ENCODE data around the gene SLC13A2.
A peak's percentile ranks its signal among the peaks of the same experiment; 100 is the strongest.
"Not testable (repeated sequence)": the region's sequence is repeated elsewhere in the genome, so short reads cannot be mapped to it uniquely, and the experiment has no call there.

Gene SLC13A2

DNA sequence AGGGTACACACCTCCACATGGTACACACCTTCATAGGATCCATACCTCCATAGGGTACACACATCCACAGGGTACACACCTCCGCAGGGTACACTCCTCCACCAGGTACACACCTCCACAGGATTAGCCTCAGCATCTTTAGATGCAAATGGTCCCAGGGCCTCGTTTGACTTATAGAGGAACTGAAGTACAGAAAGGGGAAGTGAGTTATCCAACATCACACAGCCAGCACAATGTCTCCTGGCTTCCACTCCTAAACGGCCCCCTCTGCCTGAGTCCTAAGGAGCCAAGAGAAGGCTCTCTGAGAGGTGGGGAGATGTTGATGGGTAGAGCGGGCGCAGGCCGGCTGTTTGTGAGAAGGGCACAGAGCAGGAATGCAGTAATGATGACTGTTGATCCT lies 44.7 kb downstream of the SLC13A2 start:
- no peak for DNase-seq

DNA sequence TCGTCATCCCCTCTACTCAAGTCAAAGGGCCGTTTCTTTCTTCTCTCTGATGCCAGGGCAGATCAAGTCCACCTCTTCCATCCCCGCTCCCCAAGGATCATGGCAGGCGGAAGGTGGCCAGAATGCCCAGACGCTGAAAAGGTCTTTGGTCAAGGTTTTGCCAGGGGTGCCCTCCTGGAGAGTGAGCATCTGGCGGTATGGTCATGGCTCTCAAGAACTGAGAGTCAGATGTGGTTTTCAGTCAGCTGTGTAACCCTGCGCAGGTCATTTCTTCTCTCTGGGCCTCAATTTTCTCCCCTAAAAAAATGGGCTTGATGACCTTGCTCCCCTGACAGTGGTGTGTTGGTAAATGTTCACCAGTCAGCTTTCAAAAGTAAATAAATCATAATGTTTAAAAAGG lies 45.1 kb downstream of the SLC13A2 start:
- DNase-seq: no peak

DNA sequence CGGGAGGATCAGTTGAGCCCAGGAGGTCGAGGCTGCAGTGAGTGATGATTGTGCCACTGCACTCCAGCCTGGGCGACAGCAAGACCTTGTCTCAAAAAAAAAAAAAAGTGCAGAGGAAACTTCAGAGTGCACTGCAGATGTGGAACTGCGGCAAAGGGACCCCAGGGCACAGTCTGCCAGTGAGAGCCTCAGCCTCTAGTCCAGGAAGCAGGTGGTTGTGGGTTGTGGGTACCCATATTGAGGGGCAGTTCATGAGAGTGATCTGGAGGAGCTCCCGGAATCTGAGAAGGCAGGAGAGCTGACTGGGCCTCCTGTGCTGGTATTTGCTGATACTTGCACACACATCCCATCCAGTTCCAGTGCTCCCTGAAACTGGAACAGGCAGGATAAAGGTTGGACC lies 45.8 kb downstream of the SLC13A2 start:
- DNase-seq: no peak

DNA sequence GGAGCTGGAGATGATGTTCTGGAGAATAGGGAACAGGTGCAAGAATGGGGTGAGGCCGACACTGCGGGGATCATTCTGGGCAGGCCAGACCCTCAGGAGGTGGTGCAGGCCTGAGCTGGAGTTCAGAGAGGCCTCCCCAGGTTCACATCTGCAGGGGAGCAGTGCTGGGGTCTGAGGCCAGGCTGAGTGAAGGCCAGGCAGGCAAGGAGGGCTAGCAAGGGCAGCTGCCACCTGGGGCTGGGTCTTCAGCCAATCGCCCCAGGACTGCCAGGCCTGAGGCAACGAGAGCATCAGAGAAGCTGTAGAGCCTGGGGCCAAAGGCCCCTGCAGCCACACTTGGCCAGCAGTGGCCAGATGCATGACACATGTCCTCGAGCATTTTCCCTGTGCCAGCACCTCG lies 47.2 kb downstream of the SLC13A2 start:
- DNase-seq: no peak

DNA sequence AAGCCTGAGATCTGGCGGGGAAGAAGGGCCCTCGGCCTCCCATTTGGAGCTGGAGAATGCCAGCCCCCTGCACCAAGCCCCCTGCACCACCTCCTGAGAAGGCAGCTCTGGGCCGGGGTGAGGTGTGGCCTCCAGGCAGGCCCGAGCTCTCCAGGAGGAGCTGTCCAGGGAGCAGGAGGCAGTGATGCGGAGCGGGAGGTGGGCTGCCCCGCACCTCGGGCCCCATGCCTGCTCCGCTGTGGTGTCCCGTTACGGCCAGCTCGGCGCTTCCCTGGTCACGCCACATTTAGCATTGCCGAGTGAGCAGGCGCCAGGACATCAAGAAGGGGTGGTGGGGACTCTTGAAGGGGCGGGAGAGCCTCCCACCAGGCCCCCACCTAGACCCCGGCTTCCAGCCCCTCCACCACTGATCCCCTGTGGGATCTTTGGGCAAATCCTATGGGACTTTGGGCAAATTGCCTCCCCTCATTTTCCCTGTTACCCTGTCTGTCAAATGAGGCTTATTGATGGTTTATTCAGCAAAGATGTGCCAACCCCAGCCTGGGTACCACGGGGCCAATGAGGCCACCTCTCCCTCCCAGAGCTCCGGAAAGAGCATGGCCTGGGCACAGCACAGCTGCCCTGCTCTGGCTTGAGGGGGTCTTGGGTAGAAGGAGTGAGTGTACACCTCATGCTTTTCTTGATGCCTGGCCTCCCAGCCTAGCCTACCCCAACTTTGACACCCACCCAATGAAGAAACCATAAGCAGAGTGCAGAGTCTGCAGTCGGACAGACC lies 48.1 kb downstream of the SLC13A2 start:
- peak in 1 of 3 experiments; percentile 71 for DNase-seq

DNA sequence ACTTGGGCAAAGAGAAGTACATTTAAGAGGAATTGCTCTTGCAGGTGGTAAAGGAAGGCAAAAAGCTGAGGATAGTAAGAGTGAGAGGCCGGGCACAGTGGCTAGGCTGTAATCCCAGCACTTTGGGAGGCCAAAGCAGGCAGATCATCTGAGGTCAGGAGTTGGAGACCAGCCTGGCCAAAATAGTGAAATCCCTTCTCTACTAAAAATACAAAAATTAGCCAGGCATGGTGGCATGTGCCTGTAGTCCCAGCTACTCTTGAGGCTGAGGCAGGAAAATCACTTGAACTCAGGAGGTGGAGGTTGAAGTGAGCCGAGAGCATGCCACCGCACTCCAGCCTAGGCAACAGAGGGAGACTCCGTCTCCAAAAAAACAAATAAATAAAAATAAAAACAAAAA lies 48.8 kb downstream of the SLC13A2 start:
- not testable (repeated sequence) for DNase-seq

DNA sequence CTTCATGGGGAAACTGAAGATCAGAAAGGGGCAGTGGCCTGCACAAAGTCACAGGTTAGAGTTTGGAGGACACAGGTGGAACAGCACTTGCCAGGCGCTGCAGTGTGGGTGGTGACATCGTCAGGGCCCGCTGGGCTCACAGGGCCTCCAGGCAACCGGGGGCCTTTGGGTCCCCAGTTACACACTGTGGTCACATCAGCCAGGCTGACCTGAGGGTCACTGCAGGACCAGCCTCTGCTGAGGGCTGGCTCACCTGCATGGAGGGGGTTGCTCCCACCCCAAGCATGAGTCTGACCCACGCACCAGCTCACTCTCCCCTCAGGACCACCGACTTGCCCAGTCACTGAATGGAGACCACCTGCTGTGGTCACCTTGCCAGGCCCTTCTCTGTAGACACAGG lies 49.7 kb downstream of the SLC13A2 start:
- DNase-seq: no peak

DNA sequence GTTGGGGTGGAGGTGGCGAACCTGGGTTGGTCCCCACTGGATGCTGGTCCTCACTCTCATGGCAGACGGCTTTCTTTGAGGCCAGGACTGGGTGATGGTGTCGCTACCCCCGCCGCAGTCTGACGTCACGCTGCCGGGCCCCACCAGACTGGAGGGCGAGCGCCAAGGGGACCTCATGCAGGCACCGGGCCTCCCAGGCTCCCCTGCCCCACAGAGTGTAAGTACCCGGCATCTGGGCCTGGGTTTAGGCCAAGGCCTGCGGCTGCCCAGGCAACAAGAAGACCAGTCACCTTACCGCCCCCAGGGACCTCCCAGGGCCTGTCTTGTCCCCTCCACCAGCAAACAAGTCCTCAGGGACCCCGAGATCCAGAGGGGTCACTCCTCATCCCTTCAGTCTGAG lies 50.4 kb downstream of the SLC13A2 start:
- no peak for DNase-seq

DNA sequence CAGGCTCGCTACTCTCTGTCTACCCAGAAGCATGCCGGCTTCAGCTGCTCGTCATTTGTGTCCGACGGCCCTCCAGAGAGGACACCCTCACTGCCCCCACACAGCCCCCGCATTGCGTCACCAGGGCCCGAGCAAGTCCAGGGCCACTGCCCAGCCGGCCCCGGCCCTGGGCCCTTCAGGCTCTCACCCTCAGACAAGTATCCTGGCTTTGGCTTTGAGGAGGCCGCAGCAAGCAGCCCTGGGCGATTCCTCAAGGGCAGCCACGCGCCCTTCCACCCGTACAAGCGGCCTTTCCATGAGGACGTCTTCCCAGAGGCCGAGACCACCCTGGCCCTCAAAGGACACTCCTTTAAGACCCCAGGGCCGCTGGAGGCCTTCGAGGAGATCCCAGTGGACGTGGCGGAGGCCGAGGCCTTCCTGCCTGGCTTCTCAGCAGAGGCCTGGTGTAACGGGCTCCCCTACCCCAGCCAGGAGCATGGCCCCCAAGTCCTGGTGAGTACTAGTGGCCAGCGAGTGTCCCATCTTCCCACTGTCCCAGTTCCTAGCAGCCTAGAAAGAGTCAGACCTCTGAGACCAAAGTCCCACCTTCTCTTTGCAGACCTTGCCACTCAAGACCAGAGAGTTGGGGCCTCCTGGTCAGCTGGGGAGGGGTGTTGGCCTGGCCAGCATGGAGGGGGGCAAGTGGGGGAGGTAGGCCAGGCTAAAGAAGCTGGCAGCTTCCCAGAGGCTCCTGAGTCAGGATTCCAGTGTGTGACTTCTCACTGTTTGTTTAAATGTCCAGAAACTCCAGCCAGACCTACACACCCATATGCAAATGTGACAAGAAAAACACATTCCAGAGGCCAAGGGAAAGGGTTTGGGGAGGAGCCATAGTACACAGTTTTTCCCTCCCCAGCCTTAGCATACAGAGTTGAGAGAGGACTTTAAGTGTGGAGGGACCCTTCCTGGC lies 51.3 kb downstream of the SLC13A2 start:
- no peak for DNase-seq

DNA sequence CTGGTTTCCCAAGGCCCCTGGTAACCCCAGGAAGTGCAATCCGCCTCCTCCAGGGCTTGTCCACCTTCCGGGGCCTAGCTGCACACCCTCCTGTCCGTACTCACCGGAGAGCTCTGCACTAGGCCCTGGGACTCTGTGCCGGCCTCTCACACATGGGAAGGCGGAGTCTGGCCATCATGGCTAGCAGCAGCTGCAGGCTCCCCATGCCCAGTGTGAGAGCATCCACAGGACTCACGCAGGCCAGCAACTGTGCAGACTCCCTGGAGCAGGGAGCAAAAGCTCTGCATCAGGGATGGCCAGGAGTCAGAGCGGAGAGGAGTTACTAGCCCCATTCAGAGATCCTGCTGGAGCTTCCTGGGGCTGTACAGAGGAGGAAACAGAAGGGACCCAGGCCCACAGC lies 52.9 kb downstream of the SLC13A2 start:
- DNase-seq: no peak

DNA sequence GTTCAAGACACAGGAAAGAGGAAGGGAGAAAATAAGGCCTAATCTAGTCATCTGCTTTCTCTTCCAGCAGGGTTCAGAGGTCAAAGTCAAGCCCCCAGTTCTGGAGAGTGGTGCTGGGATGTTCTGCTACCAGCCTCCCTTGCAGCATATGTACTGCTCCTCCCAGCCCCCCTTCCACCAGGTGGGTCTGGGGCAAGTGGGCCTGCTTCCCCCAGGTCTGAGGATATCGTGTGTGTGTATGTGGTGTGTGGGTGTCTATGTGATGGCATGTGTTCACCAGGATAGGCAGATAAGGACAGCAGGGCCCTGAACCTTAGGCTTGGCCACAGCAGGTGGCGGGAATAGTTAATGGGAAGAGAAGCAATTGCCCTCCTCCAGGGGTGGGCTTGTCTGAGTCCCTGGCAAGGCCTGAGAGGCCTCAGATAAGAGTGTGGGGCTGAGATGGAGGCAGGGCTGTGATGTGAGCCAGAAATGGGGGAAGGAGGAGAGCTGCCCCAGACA lies 53.8 kb downstream of the SLC13A2 start:
- no peak for DNase-seq

DNA sequence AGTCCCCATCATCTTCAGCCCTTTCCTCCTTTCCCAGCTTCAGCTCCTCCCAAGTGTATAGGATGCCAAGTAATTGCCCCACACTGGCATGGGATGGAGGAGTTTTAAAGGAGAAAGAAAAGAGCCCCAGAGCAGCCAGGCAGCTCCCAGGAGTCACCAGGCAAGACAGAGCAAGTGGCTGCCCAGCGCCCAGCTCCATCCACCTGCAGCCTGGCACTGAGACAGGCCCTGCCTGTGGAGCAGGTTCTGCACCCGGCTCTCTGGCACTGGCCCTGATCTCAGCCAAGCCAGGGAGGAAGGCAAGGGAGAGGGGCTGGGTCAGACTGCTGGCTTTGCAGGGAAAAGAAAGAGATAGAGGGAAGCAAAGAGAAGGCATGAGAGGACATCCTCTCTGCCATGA lies 54.4 kb downstream of the SLC13A2 start:
- DNase-seq: no peak

DNA sequence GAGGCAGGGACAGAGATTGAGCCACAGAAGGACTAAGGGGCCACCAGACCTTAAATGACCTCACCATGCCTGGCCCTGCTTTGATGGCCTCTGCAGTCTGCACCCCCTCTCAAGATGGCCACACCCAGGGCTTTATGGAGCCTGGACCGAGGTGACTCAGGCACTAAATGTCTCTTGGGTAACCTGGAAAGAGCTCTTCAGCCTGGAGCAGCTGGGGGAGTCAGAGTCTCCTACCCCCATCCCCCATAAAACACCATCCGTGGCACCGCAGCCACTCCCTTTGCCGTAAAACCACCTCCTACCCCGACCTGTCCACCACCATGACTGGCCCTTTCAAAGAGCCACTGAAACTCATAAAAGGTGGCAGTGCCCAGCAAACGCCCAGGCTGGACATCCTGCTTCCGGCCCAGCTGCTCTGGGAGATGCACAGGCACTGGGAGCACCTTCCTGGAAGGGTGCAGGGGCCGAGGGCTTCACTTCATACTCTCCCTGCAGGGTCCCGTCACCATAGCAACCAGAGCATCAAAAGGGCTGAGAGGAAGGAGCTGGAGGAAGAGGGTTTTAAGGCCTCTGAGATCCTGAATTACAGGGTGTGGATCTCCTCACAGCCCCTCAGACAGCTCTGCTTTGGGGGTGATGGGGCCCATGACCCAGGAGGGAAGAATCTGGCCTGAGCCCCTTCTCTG lies 55.0 kb downstream of the SLC13A2 start:
- DNase-seq: no peak

DNA sequence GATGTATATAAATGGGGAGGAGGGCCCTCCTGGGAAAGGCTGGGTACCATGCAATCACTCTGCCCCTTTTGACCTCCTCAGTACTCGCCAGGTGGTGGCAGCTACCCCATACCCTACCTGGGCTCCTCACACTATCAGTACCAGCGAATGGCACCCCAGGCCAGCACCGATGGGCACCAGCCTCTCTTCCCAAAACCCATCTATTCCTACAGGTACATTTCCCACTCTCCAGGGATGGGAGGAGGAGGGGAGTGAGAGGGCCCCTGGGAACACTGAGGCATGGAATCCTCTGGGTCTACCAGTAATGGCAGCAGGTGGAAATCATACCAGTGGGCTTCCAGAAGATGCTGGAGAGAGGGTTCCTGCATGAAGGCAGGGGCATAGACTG lies 55.6 kb downstream of the SLC13A2 start:
- no peak for DNase-seq

DNA sequence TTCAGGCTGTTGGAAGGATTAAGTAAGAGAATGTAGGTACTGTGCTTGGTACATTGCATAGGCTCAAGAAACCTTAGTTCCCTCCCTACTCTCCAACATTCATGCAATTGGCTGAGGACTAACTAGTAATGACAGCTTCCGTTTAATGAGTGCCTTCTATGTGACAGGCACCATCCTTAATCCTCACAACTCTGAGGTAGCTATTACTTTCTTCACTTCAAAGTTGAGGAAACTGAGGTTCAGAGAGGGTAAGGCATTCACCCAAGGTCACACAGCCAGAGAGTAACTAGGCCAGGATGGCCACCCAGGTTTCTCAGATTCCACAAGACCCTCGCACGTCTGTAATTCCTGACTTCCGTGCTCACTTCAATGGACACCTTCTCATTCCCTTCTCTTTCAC lies 56.8 kb downstream of the SLC13A2 start:
- DNase-seq: no peak

DNA sequence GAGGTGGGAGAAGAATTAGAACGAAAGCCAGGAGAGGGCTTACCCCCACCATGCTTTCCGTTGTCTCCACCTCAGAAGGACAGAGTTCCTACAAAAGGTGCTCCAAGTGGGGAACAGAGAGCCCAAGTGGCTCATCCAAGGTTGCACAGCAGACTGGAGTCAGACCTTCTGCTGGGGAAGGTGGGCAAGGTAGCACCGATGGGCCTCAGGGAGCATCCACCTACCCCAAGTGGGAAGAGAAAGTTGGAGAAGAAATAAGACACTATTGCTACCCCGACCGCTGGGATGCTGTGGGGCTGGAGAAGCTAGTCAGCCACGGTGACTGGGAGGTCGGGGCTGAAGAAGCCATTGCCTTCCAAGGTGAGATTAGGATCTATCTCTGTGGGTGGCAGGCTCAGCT lies 57.5 kb downstream of the SLC13A2 start:
- DNase-seq: no peak

DNA sequence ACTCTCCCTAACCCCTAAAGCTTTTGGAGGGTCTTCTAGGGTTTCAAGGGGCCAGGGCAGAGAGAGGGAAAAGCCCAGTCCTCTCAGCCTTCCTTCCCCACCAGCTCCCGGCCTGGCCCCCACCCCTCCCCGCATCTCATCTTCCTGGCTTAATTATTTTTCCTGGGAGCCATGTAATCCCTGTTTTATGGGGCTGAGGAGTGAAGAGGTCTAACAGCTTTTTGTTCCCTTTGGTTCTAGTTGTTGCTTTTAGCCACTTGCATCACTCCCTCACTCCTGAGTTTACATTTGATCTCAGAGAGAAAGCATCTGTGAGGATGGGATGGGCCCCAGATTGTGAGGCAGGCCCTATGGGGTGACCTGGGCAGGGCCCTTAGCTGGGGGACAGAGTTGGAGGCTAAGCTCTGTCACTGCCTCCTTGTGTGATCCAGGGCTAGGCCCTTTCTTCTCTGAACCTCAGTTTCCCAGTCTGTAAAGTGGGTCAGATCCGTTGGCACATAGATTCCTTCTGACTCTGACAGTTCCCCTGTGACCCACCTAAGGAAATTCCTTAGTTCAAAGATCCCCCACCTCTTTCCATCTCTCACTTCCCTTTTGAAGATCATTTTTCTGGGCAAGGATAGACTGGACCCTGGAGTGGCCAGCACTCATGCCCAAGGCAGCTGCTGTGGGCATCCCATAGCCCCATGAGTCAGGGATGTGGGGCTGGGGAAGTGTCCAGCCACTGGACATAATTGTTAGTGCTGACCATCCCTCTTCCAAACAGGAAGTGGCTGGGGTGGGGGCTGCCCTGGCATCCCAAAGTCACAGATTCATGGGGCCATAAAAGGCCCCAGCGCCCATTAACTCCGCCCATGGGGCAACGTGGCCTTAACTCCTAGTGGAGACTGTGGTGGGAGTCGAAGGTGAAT lies 58.9 kb downstream of the SLC13A2 start:
- no peak for DNase-seq

DNA sequence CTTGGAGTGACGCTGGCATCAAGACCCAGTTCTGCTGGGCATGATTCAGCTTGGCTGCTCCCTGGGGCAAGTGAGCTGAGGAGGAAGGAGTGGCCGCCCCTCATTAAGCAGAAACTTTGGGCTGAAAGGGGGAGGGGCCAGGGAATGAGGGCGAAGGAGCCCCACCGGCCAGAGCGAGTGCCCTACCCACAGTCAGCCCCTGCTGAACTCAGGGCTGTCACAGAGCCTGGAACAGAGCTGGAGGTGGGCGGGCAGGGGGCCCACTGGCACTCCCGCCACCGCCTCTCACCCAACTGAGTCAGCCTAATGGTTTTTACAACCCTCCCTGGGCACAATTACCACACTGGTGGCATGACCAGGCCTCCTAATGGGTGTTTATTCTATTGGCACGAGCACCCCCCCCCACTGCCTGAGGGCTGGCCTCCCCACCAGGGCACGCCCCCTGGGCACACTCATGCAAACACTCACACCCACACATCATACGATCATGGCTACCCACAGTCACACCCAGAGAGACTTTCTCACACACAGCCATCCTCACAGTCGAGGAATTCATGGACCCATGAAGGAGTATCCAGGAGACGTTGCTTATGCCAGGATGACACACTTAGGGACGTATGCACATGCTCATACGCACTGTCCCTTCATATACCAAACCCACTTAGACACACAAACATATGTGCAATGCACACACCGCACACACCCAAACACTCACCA lies 59.8 kb downstream of the SLC13A2 start:
- no peak for DNase-seq

DNA sequence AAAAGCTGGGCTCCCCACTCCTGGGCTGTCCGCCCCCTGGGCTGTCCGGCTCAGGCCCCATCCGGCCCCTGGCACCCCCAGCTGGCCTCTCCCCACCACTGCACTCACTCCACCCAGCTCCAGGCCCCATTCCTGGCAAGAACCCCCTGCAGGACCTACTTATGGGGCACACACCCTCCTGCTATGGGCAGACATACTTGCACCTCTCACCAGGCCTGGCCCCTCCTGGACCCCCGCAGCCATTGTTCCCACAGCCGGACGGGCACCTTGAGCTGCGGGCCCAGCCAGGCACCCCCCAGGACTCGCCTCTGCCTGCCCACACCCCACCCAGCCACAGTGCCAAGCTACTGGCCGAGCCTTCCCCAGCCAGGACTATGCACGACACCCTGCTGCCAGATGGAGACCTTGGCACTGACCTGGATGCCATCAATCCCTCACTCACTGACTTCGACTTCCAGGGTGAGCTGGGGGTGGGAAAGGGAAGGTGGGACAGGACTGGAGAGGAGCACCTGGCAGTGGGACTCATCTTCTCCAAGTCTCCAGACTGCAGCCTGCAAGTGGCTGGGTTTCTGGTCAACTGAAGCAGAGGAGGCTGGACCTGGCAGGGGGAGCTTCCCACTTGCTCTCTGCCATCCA lies 61.4 kb downstream of the SLC13A2 start:
- DNase-seq: no peak

DNA sequence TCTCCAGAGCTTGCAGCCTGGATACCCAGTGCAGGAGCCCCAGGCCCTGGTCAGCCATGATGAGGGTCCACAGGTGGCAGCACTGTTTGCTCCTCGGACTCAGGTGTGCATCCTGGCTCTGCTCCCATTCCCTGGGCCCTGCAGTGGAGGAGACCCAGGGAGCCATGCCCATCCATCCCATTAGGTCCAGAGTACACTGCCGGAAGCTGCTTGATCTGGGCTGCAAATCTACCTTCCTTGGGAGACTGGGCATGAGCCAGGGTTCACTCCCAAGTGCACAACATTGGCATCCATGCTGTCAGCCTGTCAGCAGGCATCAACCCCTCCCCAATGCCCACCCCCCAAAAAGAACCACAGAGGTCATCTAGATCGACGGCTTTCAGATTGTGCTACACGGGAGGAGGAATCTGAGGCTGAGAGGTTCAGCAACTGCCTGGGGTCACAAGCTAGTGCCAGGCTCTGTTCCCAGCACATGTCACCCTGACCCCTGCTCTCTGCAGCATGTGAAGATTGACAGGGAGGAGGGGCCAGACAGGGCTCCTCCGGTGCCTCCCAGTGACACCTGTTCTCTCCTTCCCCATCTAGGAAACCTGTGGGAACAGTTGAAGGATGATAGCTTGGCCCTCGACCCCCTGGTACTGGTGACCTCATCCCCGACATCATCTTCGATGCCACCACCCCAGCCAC lies 63.2 kb downstream of the SLC13A2 start:
- DNase-seq: no peak
